ENCODE data around the gene DOLK.

The DOLK gene

GRCh38 chr9:128947527-128948301, at the start of gene DOLK, which contains the start of gene NUP188:
Gene DOLK (minus strand): TSS chr9:128947603. CDS start chr9:128947303, 300 bp downstream.
Gene NUP188 (plus strand): TSS chr9:128947699. CDS start chr9:128947720, 21 bp downstream.
- no peak for TF ChIP-seq CTCF (conservative IDR thresholded peaks at IDR 0.05)
- peak within 1 kb of the TSS; percentile 92 for H3K27ac ChIP-seq

GRCh38 chr9:128995791-128996190, 48.4 kb upstream of the DOLK start:
- no peak overlapping the region for H3K27ac ChIP-seq

GRCh38 chr9:128992995-128993394, 45.6 kb upstream of the DOLK start:
- peak; percentile 52 for TF ChIP-seq CTCF (conservative IDR thresholded peaks at IDR 0.05)
- no peak overlapping the region for H3K27ac ChIP-seq

More at GRCh38 chr9:128995791-128996190, 48.4 kb upstream of the DOLK start:
- TF ChIP-seq CTCF (conservative IDR thresholded peaks at IDR 0.05) = no peak

- no peak overlapping the region for H3K27ac ChIP-seq
- TF ChIP-seq CTCF (conservative IDR thresholded peaks at IDR 0.05) = no peak
Observed at GRCh38 chr9:128987805-128988204, 40.4 kb upstream of the DOLK start.

- no peak overlapping the region for H3K27ac ChIP-seq
- TF ChIP-seq CTCF (conservative IDR thresholded peaks at IDR 0.05) = no peak
Observed at GRCh38 chr9:128986671-128987070, 39.3 kb upstream of the DOLK start.

- no peak overlapping the region for H3K27ac ChIP-seq
- TF ChIP-seq CTCF (conservative IDR thresholded peaks at IDR 0.05) = no peak
Observed at GRCh38 chr9:128983536-128983935, 36.1 kb upstream of the DOLK start.

- TF ChIP-seq CTCF (conservative IDR thresholded peaks at IDR 0.05) = no peak
- H3K27ac ChIP-seq = no peak overlapping the region
Observed at GRCh38 chr9:128979111-128979510, 31.7 kb upstream of the DOLK start.
